ENCODE measurements around the gene TMEM88. TPM values are rescaled to one million over a fixed set of nuclear protein-coding genes. Genes with fewer than 3 reads are reported as not detected.
A peak's percentile ranks its signal among the peaks of the same experiment; 100 is the strongest.

Gene TMEM88
- total and polyA plus RNA-seq, 2 of the 8 experiments (the other 6 are each of a cell fraction or from before 2014, with no cell fraction given) = 0.69 to 8.8 TPM

GRCh38 chr17:7833795-7834541 is 20.9 kb upstream of the TMEM88 start, which contains the start of gene KDM6B:
KDM6B (plus strand) TSS chr17:7834217; CDS start chr17:7845555, 11,338 bp downstream.
- Histone ChIP-seq H3K4me3 (ENCODE audit: extremely low read depth in 1 of 4, insufficient read depth in 2 of 4, low read depth in 3 of 4, low read length in 4 of 4) (peak within 1 kb of the TSS; percentile 70 to 77 (median 74)), H3K23ac (ENCODE audit: insufficient read length) (no peak within 1 kb of the TSS), H2BK12ac (ENCODE audit: low read depth, low read length) (peak within 1 kb of the TSS; percentile 27; the same call in 1 of the 2 replicates), H3K4me2 (ENCODE audit: insufficient read depth in 1 of 2, low read depth in 2 of 2, low read length in 2 of 2) (peak within 1 kb of the TSS; percentile 84 to 93), H3K9ac (replicated peaks in 1 of 4; ENCODE audit: extremely low read depth in 1 of 4, low read depth in 3 of 4, low read length in 3 of 4) (no peak within 1 kb of the TSS), H3K27me3 (replicated peaks in 1 of 4; ENCODE audit: control insufficient read depth in 3 of 4, extremely low read depth in 1 of 4, insufficient read depth in 3 of 4, low read length in 3 of 4) (peaks cover 4 to 45% (median 37%) of the 10 kb centered on the region in 4 experiments), H3K79me2 (ENCODE audit: control insufficient read depth in 1 of 2, insufficient read depth in 2 of 2, low read length in 2 of 2) (no peaks in the 10 kb centered on the region), H3K56ac (replicated peaks; ENCODE audit: insufficient read length, low read depth, low read length) (no peak within 1 kb of the TSS), H3K18ac (ENCODE audit: extremely low read depth, low read length) (no peak within 1 kb of the TSS; the same call in 1 of the 2 replicates), H3K27ac (ENCODE audit: low read depth, low read length) (peak within 1 kb of the TSS; percentile 85), H4K20me1 (replicated peaks in 1 of 2; ENCODE audit: control insufficient read depth in 1 of 2, insufficient read depth in 2 of 2, low read length in 2 of 2) (peaks cover 0 to 3% of the 10 kb centered on the region in 2 experiments), H3K14ac (ENCODE audit: insufficient read length) (no peak within 1 kb of the TSS), H3K79me1 (ENCODE audit: low read depth, low read length) (no peaks in the 10 kb centered on the region), H2BK120ac (replicated peaks; ENCODE audit: low read depth, low read length) (no peak within 1 kb of the TSS), H3K9me3 (ENCODE audit: insufficient read depth in 2 of 2, low read depth in 1 of 2, low read length in 1 of 2) (no peaks in the 10 kb centered on the region), H2BK20ac (ENCODE audit: low read length) (no peak within 1 kb of the TSS), H3K23me2 (ENCODE audit: low read depth, low read length) (peaks cover 25% of the 10 kb centered on the region), H4K5ac (ENCODE audit: insufficient read length, low read depth, low read length) (no peak within 1 kb of the TSS), H3K4me1 (replicated peaks in 1 of 4; ENCODE audit: control insufficient read depth in 3 of 4, insufficient read depth in 4 of 4, low read length in 3 of 4) (peaks cover 5 to 24% (median 13%) of the 10 kb centered on the region in 4 experiments), H4K8ac (ENCODE audit: extremely low read depth, insufficient read depth, low read length) (no peak within 1 kb of the TSS), H3K4ac (replicated peaks; ENCODE audit: insufficient read length, low read depth, low read length) (no peak within 1 kb of the TSS), H2AFZ (ENCODE audit: low read length) (no peak within 1 kb of the TSS), H3K36me3 (ENCODE audit: control insufficient read depth in 2 of 4, insufficient read depth in 4 of 4, low read length in 3 of 4) (no peaks in the 10 kb centered on the region), H2BK5ac (ENCODE audit: low read depth, low read length) (peak within 1 kb of the TSS; percentile 49; the same call in 1 of the 2 replicates), H2AK5ac (ENCODE audit: low read depth, low read length) (peak within 1 kb of the TSS; percentile 1; the same call in 1 of the 2 replicates), H4K91ac (replicated peaks; ENCODE audit: insufficient read length, low read length) (peak within 1 kb of the TSS; percentile 15), H2BK15ac (ENCODE audit: low read length) (peak within 1 kb of the TSS; percentile 75)
- 2% methylated on average over 29 of the region's 49 CpGs; no CpG with 5 or more reads in 1 of the 2 experiments for WGBS, 2 experiments (ENCODE audit: extremely low coverage in 1 of 2, insufficient coverage in 1 of 2, insufficient read length in 1 of 2, insufficient replicate concordance in 2 of 2, low coverage in 1 of 2, low lambda C conversion rate in 2 of 2, missing lambda C conversion rate in 1 of 2)
- POLR2A ChIA-PET (ENCODE audit: partially characterized antibody) = interaction anchor here (0.6 to 4.6 kb wide), 6 partner anchors 8 to 92 kb away, joined by 3 to 33 read pairs (median 7); partner anchors contain the start of genes NAA38 and TMEM88
- CTCF ChIA-PET (ENCODE audit: partially characterized antibody) = interaction anchor here (0.7 to 5.9 kb wide), 21 partner anchors 10 to 226 kb away, joined by 3 to 44 read pairs (median 4); partner anchors contain the start of genes KCNAB3, NAA38, RNF227 and TMEM88
- FAIRE-seq (no peak), DNase-seq (ENCODE audit: low read depth in 1 of 2, low spot score in 2 of 2) (peak in 1 of 2 experiments; percentile 92)
- 0 out of 2 replicates have a peak, but pooled peaks have one; percentile 6 for TF ChIP-seq SP1 (IDR thresholded peaks at IDR 0.05; ENCODE audit: low read depth, low read length)
- TF ChIP-seq RAD21 (IDR thresholded peaks at IDR 0.05 in 1 of 2, conservative IDR thresholded peaks at IDR 0.05 in 1 of 2; ENCODE audit: low read depth in 2 of 2, low read length in 2 of 2) = no peak
- TF ChIP-seq KDM4A (IDR thresholded peaks at IDR 0.05; ENCODE audit: low read depth, low read length, severe bottlenecking) = peak; percentile 90
- TF ChIP-seq SP2 (IDR thresholded peaks at IDR 0.05; ENCODE audit: low read length) = no peak
- no peak for TF ChIP-seq ATF2 (IDR thresholded peaks at IDR 0.05; ENCODE audit: low read length)
- peak; percentile 11 for TF ChIP-seq SAP30 (IDR thresholded peaks at IDR 0.05; ENCODE audit: insufficient read depth, insufficient replicate concordance, low read length)
